Measurements from ENCODE around the gene ATP2B2. TPM values are rescaled to one million over a fixed set of nuclear protein-coding genes. Genes with fewer than 3 reads are reported as not detected.

ATP2B2 gene
- polyA plus RNA-seq, 12 donors = 0.85 to 11.8 (median 3.6) TPM; not detected in 2

GRCh38 chr3:10450494-10451440 lies 54.6 kb downstream of the ATP2B2 start:
- no peak for DNase-seq

- no peak for DNase-seq
Observed at GRCh38 chr3:10449436-10449835, 56.0 kb downstream of the ATP2B2 start.

GRCh38 chr3:10448544-10448943 lies 56.8 kb downstream of the ATP2B2 start:
- no peak for DNase-seq

GRCh38 chr3:10447527-10448260 lies 57.7 kb downstream of the ATP2B2 start:
- no peak for DNase-seq

GRCh38 chr3:10447110-10447509 lies 58.3 kb downstream of the ATP2B2 start:
- no peak for DNase-seq

- DNase-seq = no peak
Observed at GRCh38 chr3:10445561-10446175, 59.7 kb downstream of the ATP2B2 start.

GRCh38 chr3:10444511-10444910 lies 60.9 kb downstream of the ATP2B2 start:
- DNase-seq = no peak

- no peak for DNase-seq
Observed at GRCh38 chr3:10444110-10444429, 61.3 kb downstream of the ATP2B2 start.

- DNase-seq = no peak
Observed at GRCh38 chr3:10443272-10444109, 61.9 kb downstream of the ATP2B2 start.

GRCh38 chr3:10442151-10442795 lies 63.1 kb downstream of the ATP2B2 start:
- DNase-seq = no peak

GRCh38 chr3:10440684-10441083 lies 64.7 kb downstream of the ATP2B2 start:
- DNase-seq = no peak

- no peak for DNase-seq
Observed at GRCh38 chr3:10438902-10439610, 66.3 kb downstream of the ATP2B2 start.

GRCh38 chr3:10437995-10438901 lies 67.1 kb downstream of the ATP2B2 start:
- DNase-seq = no peak

GRCh38 chr3:10437272-10437994 lies 68.0 kb downstream of the ATP2B2 start:
- no peak for DNase-seq

GRCh38 chr3:10435850-10436249 lies 69.5 kb downstream of the ATP2B2 start:
- no peak for DNase-seq

- DNase-seq = no peak
Observed at GRCh38 chr3:10434938-10435336, 70.4 kb downstream of the ATP2B2 start.

GRCh38 chr3:10434144-10434937 lies 71.0 kb downstream of the ATP2B2 start:
- no peak for DNase-seq

- DNase-seq = no peak
Observed at GRCh38 chr3:10432931-10433330, 72.5 kb downstream of the ATP2B2 start.
